HG03064 (cell line): Measurements from ENCODE around the gene ENTPD6.
"Not testable (repeated sequence)": the region's sequence is repeated elsewhere in the genome, so short reads cannot be mapped to it uniquely, and the experiment has no call there.

Experiments
- ATAC-seq: cut with Tn5 transposase; IDR thresholded peaks from one replicate; pipeline ENCODE4 v1.9.1; 2021; ENCODE audit warnings: low read depth; ENCODE audit not compliant: unreplicated experiment

ENTPD6 gene

GRCh38 chr20:25252686-25253421 is 57.3 kb downstream of the ENTPD6 start:
- no peak for ATAC-seq

- ATAC-seq: no peak
Measured at GRCh38 chr20:25253606-25254275, 58.2 kb downstream of the ENTPD6 start.

- ATAC-seq: no peak
Measured at GRCh38 chr20:25254571-25254970, 59.1 kb downstream of the ENTPD6 start.

DNA sequence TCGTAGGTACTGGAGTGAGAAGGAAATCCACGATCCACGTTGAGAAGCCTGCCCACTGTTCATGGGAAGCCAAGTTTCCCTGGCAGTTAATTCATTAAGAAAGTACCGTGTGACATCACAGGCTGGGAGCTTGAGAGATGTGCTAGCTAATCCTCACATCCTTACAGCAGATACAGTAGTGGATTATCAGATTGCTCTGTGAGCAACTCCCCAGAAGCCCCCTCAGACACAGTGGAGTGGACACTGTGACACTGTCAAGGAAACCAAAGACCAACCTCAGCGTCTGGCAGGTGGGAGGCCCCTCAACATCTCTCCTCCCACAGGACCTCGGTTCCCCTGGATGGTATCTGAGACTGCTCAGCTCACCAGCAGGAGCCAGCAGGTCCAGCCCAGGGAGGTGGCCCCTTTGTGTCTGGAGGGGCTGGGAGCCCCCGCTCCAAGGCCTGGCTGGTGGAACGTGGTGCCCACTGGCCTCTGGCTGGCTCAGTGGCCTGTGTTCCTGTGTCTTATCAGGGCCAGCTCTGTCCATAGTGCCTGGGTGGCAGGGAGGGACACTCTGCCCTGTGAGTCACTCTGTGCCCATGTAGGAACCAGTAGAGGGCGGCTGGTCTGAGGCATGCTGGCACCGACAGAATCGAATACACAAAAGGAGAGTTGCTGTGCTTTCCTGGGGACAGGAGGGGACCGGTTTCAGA is 59.6 kb downstream of the ENTPD6 start:
- ATAC-seq: no peak

GRCh38 chr20:25256226-25256859 is 60.8 kb downstream of the ENTPD6 start:
- no peak for ATAC-seq

DNA sequence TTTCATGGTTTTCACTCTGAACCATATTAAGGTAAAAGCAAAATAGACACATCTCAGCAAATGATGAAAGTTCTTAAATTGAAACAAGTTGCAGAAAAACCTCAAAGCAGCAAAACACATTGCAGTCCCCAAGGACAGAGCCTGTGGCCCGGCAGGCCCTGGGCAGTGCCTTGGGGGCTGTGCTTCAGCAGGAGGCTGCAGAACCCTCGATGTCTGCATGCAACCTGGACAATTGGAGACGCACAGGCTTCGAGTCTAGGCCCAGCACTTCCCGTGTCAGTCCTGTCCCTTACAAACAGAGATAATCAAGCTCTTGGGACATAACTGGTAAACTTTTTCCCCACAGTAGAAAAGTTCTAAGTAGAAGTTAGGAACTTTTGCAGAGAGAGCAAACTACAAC is 61.6 kb downstream of the ENTPD6 start:
- ATAC-seq: no peak

DNA sequence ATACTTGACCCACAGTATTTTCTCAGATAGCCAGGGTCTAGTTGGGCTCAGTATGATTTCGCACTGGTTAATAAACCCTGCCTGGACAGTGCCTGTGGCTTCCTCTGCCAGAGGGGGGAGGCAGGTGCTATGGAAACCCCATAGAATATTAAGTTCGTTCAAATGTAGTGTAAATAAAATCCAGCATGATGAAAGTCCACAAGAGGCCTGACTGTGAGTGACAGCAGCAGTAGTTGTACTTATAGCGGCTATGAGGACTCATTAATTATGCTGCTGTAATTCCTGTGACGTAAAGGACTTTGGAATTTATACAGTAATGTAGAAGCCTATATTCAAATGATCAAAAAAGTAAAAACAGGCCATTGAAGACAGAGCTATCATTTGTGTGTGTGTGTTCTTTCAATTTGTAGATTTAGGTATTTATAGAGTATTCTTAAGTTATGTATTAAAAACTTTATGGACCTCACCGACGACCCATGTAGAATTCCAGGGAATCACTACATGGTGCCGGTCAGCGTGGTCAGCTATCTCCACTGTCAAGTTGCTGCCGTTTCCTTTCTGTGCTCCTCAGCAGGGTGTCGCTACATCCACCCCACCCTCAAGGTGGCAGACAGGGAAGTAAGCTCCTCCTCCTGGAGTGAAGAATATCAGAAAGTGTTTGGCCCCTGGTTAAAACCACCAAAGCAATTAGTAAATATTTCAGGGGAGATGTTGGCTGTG is 62.4 kb downstream of the ENTPD6 start:
- ATAC-seq: no peak

DNA sequence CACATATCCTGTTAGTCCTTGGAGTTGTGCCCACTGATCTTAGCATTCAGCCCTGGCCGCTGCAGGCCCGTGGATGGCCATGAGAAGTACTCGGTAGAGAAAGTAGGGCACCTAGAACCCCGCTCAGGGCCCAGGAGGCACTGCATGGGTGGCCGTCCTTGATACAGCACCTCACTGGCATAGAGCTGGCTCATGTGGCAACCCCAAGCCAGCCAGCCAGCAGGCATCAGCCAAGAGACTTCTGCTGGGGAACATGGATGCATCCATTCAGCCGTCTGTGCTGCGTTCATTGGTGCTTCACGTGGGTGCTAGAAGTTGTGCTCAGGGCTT is 62.9 kb downstream of the ENTPD6 start:
- no peak for ATAC-seq

DNA sequence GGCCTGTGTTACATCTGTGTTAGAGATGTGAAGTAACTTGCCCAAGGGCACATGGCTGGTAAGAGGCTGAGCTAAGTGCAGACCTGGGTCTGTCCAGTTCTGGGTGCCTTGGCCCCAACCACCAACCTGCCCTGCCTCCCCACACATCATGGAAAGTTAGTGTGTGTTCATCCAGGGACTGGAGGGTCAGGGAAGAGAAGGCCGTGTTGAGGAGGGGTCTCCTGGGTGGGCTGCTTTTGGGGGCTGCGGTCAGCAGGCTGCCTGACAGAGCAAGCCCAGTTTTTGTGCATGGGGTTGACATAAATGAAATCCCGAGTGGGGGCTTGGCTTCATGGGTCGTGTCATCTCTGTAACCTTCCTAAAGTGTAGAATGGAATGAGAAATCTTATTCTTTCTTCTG is 63.3 kb downstream of the ENTPD6 start:
- ATAC-seq: no peak

DNA sequence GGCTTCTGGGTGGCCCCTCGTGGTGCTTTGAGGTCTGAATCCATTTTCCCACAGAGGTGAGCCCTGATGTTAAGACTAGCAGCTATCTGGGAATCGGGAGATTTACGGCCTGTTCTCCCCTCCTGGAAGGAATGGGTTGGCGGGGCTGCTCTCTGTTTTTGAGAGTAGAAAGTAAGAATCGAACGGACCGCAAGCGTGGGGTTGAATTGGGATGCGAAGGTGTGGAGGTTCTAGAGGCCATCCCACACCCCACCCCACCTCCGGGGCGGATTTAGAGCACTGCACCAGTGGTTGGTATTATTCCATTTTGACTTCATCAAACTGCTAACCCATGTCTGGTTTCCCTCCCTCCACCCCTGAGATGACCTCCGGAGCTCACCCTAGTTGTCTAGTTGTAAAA is 63.8 kb downstream of the ENTPD6 start:
- ATAC-seq: no peak

- ATAC-seq: no peak
Measured at GRCh38 chr20:25259788-25260254, 64.3 kb downstream of the ENTPD6 start.

DNA sequence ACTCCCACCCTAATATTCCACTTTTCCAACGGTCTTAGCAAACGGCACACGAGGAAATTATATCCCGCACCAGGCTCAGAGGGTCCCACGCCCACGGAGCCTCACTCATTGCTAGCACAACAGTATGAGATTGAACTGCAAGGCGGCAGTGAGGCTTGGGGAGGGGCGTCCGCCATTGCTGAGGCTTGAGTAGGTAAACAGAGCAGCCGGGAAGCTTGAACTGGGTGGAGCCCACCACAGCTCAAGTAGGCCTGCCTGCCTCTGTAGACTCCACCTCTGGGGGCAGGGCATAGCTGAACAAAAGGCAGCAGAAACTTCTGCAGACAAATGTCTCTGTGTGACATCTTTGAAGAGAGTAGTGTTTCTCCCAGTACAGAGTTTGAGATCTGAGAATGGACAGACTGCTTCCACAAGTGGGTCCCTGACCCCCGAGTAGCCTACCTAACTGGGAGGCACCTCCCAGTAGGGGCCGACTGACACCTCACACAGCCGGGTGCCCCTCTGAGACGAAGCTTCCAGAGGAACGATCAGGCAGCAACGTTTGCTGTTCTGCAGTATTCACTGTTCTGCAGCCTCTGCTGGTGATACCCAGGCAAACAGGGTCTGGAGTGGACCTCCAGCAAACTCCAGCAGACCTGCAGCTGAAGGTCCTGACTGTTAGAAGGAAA is 65.4 kb downstream of the ENTPD6 start:
- not testable (repeated sequence) for ATAC-seq

DNA sequence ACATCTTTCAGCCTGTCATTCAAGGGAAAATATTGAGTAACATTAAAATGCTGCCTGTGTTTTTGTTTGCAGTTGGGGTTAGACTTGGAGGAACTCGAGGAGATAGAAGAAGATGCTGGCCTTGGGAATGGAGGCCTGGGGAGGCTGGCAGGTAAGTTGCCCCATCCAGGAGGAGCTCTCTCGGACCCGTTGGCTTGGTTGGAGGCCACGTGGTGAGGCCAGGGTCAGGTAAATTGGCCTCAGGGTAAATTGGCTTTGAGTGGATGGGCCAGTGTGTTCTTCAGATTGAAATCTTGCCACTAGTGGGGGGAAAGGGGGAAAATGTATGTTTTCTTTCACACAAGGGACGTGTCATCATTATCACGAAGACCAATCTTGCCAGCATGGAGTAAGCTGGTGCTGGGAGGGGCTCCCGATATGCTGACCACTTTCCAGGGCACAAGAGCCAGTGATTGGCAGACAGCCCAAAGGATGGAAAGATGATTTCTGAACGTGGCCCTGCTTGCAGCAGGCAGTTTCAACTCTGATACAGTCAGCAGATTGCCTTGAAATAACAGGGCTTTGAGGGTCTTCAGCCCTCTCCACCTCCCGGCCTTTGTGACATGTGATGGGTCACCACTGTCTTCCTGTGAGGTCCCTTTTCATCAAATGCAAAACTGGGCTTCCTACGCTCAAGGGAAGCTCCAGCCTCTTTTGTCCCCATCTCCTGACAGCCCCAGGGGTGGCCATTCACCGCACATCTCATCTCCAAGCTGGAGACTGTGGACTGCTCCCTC is 73.7 kb downstream of the ENTPD6 start:
- no peak for ATAC-seq

GRCh38 chr20:25269833-25270170 is 74.3 kb downstream of the ENTPD6 start:
- no peak for ATAC-seq

GRCh38 chr20:25270829-25271251 is 75.3 kb downstream of the ENTPD6 start:
- no peak for ATAC-seq

DNA sequence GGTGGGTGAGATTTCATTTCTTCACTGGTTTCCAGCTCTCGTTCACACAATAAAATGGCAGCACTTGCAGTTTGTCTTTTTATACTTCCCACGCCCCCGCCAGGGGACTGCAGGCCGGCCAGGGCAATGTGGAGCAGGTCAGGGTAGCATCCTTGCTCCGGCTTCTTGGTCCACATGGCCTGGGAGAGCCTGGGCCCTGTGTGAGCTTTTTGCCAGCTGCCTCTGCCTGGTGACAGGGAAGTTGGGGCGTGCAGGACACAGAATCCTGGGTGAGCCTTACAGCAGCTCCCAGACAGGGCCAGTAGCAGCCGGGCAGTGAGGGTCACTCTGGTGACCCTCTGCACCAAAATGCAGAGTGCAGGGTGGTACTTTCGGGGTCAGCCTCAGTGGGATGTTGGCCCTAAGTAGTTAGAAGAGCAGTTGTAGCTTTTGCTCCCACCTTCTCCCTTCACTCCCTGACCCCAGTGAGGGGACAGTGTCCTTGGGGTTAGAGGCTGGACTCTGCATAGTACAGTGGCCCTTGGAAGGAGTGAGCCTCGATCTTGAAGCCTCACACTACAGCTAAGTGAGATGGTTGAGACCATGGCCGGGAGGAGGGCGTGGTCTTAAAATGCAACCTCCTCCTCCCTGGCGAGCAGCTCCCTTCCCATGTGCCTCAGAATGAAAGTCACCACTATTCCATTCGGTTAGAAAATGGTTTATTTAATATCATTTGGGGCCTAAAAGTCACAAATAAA is 76.1 kb downstream of the ENTPD6 start:
- no peak for ATAC-seq

GRCh38 chr20:25272223-25273000 is 76.9 kb downstream of the ENTPD6 start:
- no peak for ATAC-seq

GRCh38 chr20:25273046-25273445 is 77.5 kb downstream of the ENTPD6 start:
- no peak for ATAC-seq
